ACC112 (cell line): ENCODE measurements around the gene LMLN.
"Not testable (repeated sequence)": the region's sequence is repeated elsewhere in the genome, so short reads cannot be mapped to it uniquely, and the experiment has no call there.

Source experiments
- H2AFZ ChIP-seq: fragments of 200-600 bp; sonication (generic); one replicate; pipeline ENCODE4 v1.6.0; 2017; ENCODE audit warnings: antibody characterized with exemption, low read length; ENCODE audit not compliant: unreplicated experiment
- H3K27ac ChIP-seq: fragments of 200-600 bp; sonication (generic); 2 replicates; pipeline ENCODE4 v1.5.1; 2014; ENCODE audit warnings: low read depth, mild to moderate bottlenecking, antibody characterized with exemption, low read length, moderate library complexity
- H3K27me3 ChIP-seq: fragments of 200-600 bp; sonication (generic); 2 replicates; pipeline ENCODE4 v1.6.1; 2014; ENCODE audit warnings: mild to moderate bottlenecking, antibody characterized with exemption, low read length, moderate library complexity, mixed read lengths; ENCODE audit not compliant: insufficient read depth
- H3K36me3 ChIP-seq: fragments of 200-600 bp; sonication (generic); 2 replicates; pipeline ENCODE4 v1.6.1; 2016; ENCODE audit warnings: mild to moderate bottlenecking, antibody characterized with exemption, low read length, moderate library complexity, mixed read lengths; ENCODE audit not compliant: insufficient read depth
- H3K4me1 ChIP-seq: fragments of 200-600 bp; sonication (generic); one replicate; pipeline ENCODE4 v1.6.1; 2016; ENCODE audit warnings: low read length, mixed read lengths; ENCODE audit not compliant: insufficient read depth, unreplicated experiment, control insufficient read depth
- H3K4me3 ChIP-seq: fragments of 200-600 bp; sonication (generic); 2 replicates; pipeline ENCODE4 v1.5.1; 2014; ENCODE audit warnings: mild to moderate bottlenecking, low read depth, low read length
- H3K79me2 ChIP-seq: fragments of 200-600 bp; sonication (generic); one replicate; pipeline ENCODE4 v1.6.0; 2016; ENCODE audit warnings: low read length; ENCODE audit not compliant: control insufficient read depth, unreplicated experiment, insufficient read depth

LMLN gene

DNA sequence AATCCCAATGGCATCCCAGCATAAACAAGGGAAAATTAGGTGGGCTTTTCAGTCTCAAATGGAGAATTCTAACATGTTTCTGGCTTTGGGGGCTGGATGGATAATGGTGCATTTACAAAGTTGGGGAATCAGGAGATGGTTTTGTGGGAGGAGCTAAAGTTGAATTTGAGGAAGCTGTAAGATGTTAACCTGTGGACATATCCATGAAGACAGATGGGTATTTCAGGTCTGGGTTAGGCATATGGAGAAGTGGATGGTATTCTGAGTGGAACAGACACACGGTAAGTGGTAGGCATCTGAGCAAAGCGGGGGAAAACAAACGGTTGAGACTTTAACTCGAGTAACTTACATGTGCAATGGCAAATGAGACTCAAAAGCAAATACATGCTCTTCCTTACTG, 1.7 kb upstream of the LMLN start:
- Histone ChIP-seq H3K79me2 (peaks cover 21% of the 10 kb centered on the region), H3K4me1 (peaks cover 39% of the 10 kb centered on the region), H2AFZ (no peak overlapping the region), H3K27me3 (no peaks in the 10 kb centered on the region), H3K27ac (peak overlapping the region; percentile 60; the same call in 1 of the 2 replicates), H3K4me3 (peak overlapping the region; percentile 82; the same call in 1 of the 2 replicates), H3K36me3 (peaks cover 28% of the 10 kb centered on the region)

DNA sequence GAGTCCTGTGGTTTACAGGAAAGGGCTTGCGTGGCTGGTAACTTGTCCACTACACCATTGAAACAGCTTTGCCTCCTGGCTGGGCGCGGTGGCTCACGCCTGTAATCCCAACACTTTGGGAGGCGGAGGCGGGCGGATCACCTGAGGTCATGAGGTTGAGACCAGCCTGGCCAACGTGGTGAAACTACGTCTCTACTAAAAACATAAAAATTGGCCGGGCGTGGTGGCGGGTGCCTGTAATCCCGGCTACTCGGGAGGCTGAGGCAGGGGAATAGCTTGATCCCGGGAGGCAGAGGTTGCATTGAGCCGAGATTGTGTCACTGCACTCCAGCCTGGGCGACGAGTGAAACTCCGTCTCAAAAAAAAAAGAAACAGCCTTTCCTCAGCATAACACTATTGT, 1.2 kb upstream of the LMLN start:
- Histone ChIP-seq H3K4me1 (peaks cover 34% of the 10 kb centered on the region), H3K4me3 (peak overlapping the region; percentile 82), H3K79me2 (peaks cover 16% of the 10 kb centered on the region), H3K36me3 (peaks cover 23% of the 10 kb centered on the region), H3K27ac (0 out of 2 replicates have a peak overlapping the region, but pooled peaks have one; percentile 72)
- not testable (repeated sequence) for H3K27me3 ChIP-seq, H2AFZ ChIP-seq

DNA sequence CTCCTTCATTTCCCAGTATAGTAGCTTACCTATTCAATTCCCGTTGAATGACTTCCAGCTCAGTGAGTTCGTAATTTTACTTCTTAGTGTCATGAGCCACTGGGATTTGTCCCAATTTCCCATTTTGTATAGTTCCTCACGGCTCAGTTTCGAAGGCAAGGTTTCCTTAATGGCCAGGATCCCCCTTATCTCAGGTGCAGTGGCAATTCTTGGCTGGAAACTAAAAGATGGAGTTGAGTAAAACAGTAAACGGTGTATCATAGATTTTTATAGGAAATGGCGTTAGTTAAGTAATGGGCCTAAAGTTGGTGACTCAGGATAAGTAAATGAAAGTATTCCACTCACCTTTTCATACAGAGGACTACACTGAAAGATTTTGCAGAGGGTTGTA, 522 bp upstream of the LMLN start:
- H3K79me2 ChIP-seq, result peaks cover 13% of the 10 kb centered on the region
- no peaks in the 10 kb centered on the region for H3K27me3 ChIP-seq
- peak overlapping the region; percentile 41 for H2AFZ ChIP-seq
- peak overlapping the region; percentile 72 for H3K27ac ChIP-seq
- H3K36me3 ChIP-seq, result peaks cover 16% of the 10 kb centered on the region
- H3K4me1 ChIP-seq, result peaks cover 29% of the 10 kb centered on the region
- H3K4me3 ChIP-seq, result peak overlapping the region; percentile 82

DNA sequence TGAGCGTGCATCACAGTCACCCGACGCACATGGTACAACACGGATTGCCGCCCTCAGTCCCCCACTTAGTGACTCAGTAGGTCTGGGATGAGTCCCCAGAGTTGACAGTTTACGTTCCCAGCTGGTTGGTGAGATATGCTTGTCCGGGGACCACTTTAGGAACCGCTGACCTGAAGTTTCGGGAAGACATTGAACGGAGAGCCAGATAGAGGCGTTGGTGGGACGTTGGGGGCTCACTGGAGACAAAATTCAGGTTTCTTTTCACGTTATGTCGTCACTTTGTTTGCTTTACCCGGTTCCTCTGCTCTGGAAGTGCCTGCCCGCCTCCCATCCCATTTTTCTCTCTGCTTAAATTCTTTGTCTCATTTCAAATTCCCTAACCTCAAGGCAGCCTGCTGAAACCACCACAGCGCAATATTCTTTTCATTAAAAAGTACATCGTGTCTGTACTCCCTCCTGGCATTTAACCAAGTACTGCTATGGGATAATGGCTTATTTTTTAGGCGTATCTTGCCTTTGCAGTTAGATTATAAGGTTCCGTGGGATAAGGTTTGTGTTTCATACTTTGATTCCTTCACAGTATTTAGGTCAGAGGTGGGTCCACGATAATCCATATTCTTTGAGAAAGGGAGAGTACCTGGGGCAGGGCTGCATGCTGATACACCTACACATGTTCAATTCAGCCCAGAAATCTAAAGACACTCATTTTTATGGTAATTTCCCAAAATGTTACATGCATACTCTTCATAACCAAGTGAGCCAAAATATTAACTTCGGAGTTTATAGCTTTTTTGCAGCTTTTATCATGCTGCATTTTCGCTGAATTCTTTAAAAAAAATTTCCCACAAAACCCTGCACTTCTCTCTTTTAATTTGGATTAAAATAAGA, 921 bp downstream of the LMLN start:
- Histone ChIP-seq H3K4me3 (peak overlapping the region; percentile 82), H3K36me3 (peaks cover 4% of the 10 kb centered on the region; the same call in 1 of the 2 replicates), H3K27me3 (no peaks in the 10 kb centered on the region), H2AFZ (peak overlapping the region; percentile 81), H3K27ac (peak overlapping the region; percentile 61), H3K4me1 (peaks cover 29% of the 10 kb centered on the region), H3K79me2 (peaks cover 9% of the 10 kb centered on the region)

DNA sequence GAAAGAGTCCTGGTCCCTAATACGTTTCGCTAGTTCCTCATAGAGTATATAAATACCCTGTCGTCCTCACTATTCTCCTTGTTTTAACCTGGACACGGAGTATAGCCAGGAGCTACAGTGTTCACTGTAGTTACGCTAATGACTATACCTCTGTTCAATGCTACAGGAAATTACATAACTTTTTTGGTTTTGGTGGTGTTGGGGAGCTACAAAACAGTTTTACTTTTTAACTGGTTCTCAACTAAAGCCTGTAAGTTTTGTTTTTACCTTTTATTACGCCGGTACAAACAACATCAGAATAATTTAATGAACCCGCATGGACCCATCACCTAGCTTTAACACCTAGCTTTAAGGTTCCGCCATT, 1.5 kb downstream of the LMLN start:
- H3K79me2 ChIP-seq, result peaks cover 9% of the 10 kb centered on the region
- H3K4me3 ChIP-seq, result peak overlapping the region; percentile 82
- no peaks in the 10 kb centered on the region; the same call in 1 of the 2 replicates for H3K36me3 ChIP-seq
- no peaks in the 10 kb centered on the region for H3K27me3 ChIP-seq
- peaks cover 27% of the 10 kb centered on the region for H3K4me1 ChIP-seq
- H3K27ac ChIP-seq, result no peak overlapping the region
- H2AFZ ChIP-seq, result no peak overlapping the region

DNA sequence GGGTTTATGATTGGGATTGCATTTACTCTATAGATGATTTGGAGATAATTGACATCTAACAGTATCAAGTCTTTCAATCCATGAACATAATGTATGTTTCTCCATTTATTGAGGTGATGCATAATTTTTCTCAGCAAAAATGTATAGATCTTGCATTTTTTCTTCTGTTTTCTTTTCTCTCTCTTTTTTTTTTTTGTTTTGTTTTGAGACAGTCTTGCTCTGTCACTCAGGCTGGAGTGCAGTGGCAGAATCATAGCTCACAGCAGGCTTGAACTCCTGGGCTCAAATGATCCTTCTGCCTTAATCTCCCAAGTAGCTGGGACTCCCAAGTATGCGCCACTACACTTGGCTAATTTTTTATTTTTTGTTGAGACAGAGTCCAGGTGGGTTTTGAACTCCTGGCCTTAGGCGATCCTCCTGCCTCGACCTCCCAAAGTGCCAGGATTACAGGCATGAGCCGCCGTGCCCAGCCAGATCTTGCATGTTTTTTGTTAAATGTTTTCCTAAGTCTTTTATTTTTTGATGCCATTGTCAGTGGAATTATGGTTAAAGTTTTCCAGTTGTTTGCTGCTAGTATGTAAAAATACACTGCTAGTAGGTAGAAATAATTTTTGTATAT, 3.1 kb downstream of the LMLN start:
- Histone ChIP-seq H3K36me3 (no peaks in the 10 kb centered on the region; the same call in 1 of the 2 replicates), H3K79me2 (peaks cover 9% of the 10 kb centered on the region), H3K27ac (no peak overlapping the region), H2AFZ (no peak overlapping the region), H3K4me1 (peaks cover 13% of the 10 kb centered on the region), H3K27me3 (no peaks in the 10 kb centered on the region), H3K4me3 (no peak overlapping the region)

DNA sequence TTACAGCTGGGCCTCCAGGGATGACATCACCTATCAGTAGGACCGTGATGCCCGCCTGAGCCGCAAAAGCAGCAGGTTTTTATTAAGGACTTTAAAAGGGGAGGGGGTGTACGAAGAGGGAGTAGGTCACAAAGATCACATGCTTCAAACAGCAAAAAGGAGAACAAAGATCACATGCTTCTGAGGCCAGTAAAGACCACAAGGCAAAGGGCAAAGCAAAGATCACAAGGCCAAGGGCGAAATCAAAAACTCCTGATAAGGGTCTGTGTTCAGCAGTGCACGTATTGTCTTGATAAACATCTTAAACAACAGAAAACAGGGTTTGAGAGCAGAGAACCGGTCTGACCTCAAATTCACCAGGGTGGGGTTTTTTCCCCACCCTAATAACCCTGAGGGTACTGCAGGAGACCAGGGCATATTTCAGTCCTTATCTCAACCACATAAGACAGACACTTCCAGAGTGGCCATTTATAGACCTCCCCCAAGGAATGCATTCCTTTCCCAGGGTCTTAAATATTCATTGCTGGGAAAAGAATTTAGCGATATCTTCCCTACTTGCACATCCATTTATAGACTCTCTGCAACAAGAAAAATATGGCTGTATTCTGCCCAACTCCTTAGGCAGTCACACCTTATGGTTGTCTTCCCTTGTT, 7.4 kb downstream of the LMLN start:
- H3K4me3 ChIP-seq, H2AFZ ChIP-seq, H3K27me3 ChIP-seq, H3K27ac ChIP-seq, H3K4me1 ChIP-seq, H3K36me3 ChIP-seq, H3K79me2 ChIP-seq: not testable (repeated sequence)

DNA sequence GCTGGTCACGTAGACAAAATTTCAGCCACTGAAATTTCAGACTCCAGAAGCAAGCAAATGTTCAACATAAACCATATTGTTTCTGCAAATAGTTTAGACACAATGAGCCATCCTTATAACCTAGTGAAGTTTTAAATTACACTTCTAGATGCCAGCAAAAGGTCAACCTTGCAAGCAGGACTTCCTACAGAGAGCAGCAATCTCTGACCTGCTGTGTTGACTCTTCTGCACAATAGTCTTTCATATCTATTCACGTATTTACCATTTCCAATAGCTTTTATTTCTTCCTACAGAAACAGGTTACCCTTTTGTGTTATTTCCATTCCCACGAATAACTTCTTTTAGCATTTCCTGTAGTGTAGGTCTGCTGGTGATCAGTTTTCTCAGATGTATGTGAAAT, 10.6 kb downstream of the LMLN start:
- Histone ChIP-seq H3K4me1 (no peaks in the 10 kb centered on the region), H3K27ac (no peak overlapping the region), H3K4me3 (no peak overlapping the region), H3K79me2 (no peaks in the 10 kb centered on the region), H3K36me3 (peaks cover 9% of the 10 kb centered on the region), H2AFZ (no peak overlapping the region), H3K27me3 (no peaks in the 10 kb centered on the region)

DNA sequence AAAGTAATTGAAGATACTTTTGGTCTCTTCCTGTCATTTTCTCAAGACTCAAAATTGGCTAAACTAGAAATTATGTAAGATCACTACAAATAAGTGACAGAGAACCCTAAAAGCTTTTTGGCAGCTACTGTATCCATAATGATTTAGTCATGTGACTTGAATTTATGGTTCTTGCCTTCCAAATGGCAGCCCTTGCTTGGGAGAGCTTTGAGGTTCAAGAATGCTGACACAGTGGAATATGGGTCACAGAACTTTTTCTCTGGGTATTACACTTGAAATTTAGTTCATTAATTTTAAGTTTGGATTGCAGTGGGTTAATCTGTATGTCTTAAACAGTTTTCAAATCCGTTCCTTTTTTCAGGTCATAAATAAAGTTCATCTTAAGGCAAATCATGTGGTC, 14.0 kb downstream of the LMLN start:
- Histone ChIP-seq H3K4me3 (no peak overlapping the region), H3K79me2 (no peaks in the 10 kb centered on the region), H3K27me3 (no peaks in the 10 kb centered on the region)

DNA sequence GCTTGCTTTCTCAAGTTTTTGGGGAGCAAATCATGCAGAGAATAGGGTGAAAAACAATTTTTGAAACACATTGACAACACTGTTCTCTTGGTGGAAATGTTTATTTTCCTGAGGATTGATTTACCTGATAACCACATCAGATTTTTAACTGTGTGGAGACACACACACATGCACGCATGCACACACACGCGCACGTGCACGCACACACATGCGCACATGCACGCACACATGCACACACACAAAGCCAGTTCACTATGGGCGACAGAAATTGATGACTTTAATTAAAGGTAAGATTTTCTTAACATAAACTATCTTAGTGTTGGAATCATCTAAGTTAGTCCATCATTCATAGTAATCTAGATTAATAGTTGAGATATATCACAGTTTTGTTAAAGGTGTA, 15.3 kb downstream of the LMLN start:
- Histone ChIP-seq H3K4me1 (no peaks in the 10 kb centered on the region), H3K27ac (no peak overlapping the region), H2AFZ (no peak overlapping the region), H3K79me2 (no peaks in the 10 kb centered on the region), H3K36me3 (peaks cover 20% of the 10 kb centered on the region; the same call in 1 of the 2 replicates), H3K4me3 (no peak overlapping the region), H3K27me3 (no peaks in the 10 kb centered on the region)

More for the DNA sequence above, 14.0 kb downstream of the LMLN start:
- Histone ChIP-seq H3K4me1 (no peaks in the 10 kb centered on the region), H2AFZ (no peak overlapping the region), H3K27ac (no peak overlapping the region), H3K36me3 (peaks cover 20% of the 10 kb centered on the region; the same call in 1 of the 2 replicates)
